EL (cell line): ENCODE data around the gene ACACA.
A peak's percentile ranks its signal among the peaks of the same experiment; 100 is the strongest.
"Not testable (repeated sequence)": the region's sequence is repeated elsewhere in the genome, so short reads cannot be mapped to it uniquely, and the experiment has no call there.

Experiments
- DNase-seq: peaks from one replicate; pipeline ENCODE4 v3.0.0-alpha.2; 2016

ACACA gene

GRCh38 chr17:37406635-37407461 lies at the start of gene ACACA, which contains the start of gene TADA2A:
Gene ACACA, minus strand, starts transcription at chr17:37406836. Its CDS starts 537 bp downstream, at chr17:37406299.
Gene TADA2A, plus strand, starts transcription at chr17:37406886. Its CDS starts 4,480 bp downstream, at chr17:37411366.
- DNase-seq: peak; percentile 87

- DNase-seq: no peak
These were observed 43.5 kb upstream of the ACACA start for GRCh38 chr17:37450112-37450511.

- peak; percentile 56 for DNase-seq
These were observed 41.0 kb upstream of the ACACA start for GRCh38 chr17:37447641-37448040.

GRCh38 chr17:37446027-37446426 lies 39.4 kb upstream of the ACACA start:
- no peak for DNase-seq

GRCh38 chr17:37441369-37442014 lies 34.9 kb upstream of the ACACA start:
- peak; percentile 20 for DNase-seq

- DNase-seq: no peak
These were observed 33.8 kb upstream of the ACACA start for GRCh38 chr17:37440424-37440823.

- no peak for DNase-seq
These were observed 31.5 kb upstream of the ACACA start for GRCh38 chr17:37438141-37438540.

GRCh38 chr17:37432671-37433070 lies 26.0 kb upstream of the ACACA start:
- DNase-seq: no peak

- peak; percentile 44 for DNase-seq
These were observed 23.5 kb upstream of the ACACA start for GRCh38 chr17:37430051-37430627.

- no peak for DNase-seq
These were observed 22.8 kb upstream of the ACACA start for GRCh38 chr17:37429453-37429852.

- no peak for DNase-seq
These were observed 22.4 kb upstream of the ACACA start for GRCh38 chr17:37429039-37429438.

GRCh38 chr17:37425268-37425667 lies 18.6 kb upstream of the ACACA start:
- DNase-seq: no peak

GRCh38 chr17:37422971-37423625 lies 16.5 kb upstream of the ACACA start:
- DNase-seq: no peak

- DNase-seq: no peak
These were observed 11.2 kb upstream of the ACACA start for GRCh38 chr17:37417852-37418251.

GRCh38 chr17:37413875-37414519 lies 7.4 kb upstream of the ACACA start:
- DNase-seq: no peak

- DNase-seq: no peak
These were observed 3.7 kb upstream of the ACACA start for GRCh38 chr17:37410357-37410756.

- not testable (repeated sequence) for DNase-seq
These were observed 1.5 kb upstream of the ACACA start for GRCh38 chr17:37408145-37408479.

- DNase-seq: no peak
These were observed 541 bp downstream of the ACACA start for GRCh38 chr17:37405955-37406634.

GRCh38 chr17:37405522-37405921 lies 1.1 kb downstream of the ACACA start:
- not testable (repeated sequence) for DNase-seq

- no peak for DNase-seq
These were observed 6.1 kb downstream of the ACACA start for GRCh38 chr17:37400505-37400904.

- peak; percentile 32 for DNase-seq
These were observed 7.3 kb downstream of the ACACA start for GRCh38 chr17:37399265-37399803.

GRCh38 chr17:37393352-37393751 lies 13.3 kb downstream of the ACACA start:
- DNase-seq: no peak
